HFF-Myc (cell line): ENCODE measurements around the gene OR4S2.

Experiments used
- DNase-seq: peaks from one replicate; pipeline ENCODE4 v3.0.0-alpha.2; 2011; ENCODE audit warnings: low read depth; ENCODE audit errors: extremely low read depth
- H3K4me3 ChIP-seq: replicated peaks from 2 replicates; pipeline ENCODE4 v1.5.1; 2011; ENCODE audit warnings: low read depth, mild to moderate bottlenecking, control low read depth, low read length
- CTCF ChIP-seq: IDR thresholded peaks from 2 replicates; pipeline ENCODE4 v1.5.1; 2012; ENCODE audit warnings: mild to moderate bottlenecking, low read depth, low read length, control low read depth; ENCODE audit errors: missing control alignments

Gene OR4S2

GRCh38 chr11:55648027-55648426, at the start of gene OR4S2:
Gene OR4S2 (plus strand): TSS chr11:55648327. CDS start chr11:55650904, 2,577 bp downstream.
- no peak for DNase-seq
- no peak for TF ChIP-seq CTCF
- H3K4me3 ChIP-seq: no peak within 1 kb of the TSS

- H3K4me3 ChIP-seq: no peak within 1 kb of the TSS
- no peak for TF ChIP-seq CTCF
- DNase-seq: no peak
Observed at GRCh38 chr11:55607545-55607944, 40.6 kb upstream of the OR4S2 start, which contains the start of gene OR4C11. Gene OR4C11 (minus strand): TSS chr11:55607645. CDS start chr11:55604373, 3,272 bp downstream.

- no peak for DNase-seq
- no peak for TF ChIP-seq CTCF
- H3K4me3 ChIP-seq: no peak overlapping the region
Observed at GRCh38 chr11:55624531-55624930, 23.6 kb upstream of the OR4S2 start.

GRCh38 chr11:55634813-55635212, 13.3 kb upstream of the OR4S2 start, which contains the start of gene OR4P4:
Gene OR4P4 (plus strand): TSS chr11:55635113.
- TF ChIP-seq CTCF: no peak
- no peak for DNase-seq
- no peak within 1 kb of the TSS for H3K4me3 ChIP-seq

GRCh38 chr11:55652560-55652959, 4.4 kb downstream of the OR4S2 start:
- DNase-seq: no peak
- no peak for TF ChIP-seq CTCF
- no peak overlapping the region for H3K4me3 ChIP-seq

GRCh38 chr11:55655096-55655495, 7.0 kb downstream of the OR4S2 start:
- DNase-seq: no peak
- TF ChIP-seq CTCF: no peak

GRCh38 chr11:55658031-55658573, 10.0 kb downstream of the OR4S2 start:
- DNase-seq: no peak
- TF ChIP-seq CTCF: no peak
- no peak overlapping the region for H3K4me3 ChIP-seq

More at GRCh38 chr11:55655096-55655495, 7.0 kb downstream of the OR4S2 start:
- no peak overlapping the region for H3K4me3 ChIP-seq
